Measurements from ENCODE around the gene SRSF5. TPM values are rescaled to one million over a fixed set of nuclear protein-coding genes. Genes with fewer than 3 reads are reported as not detected.

The SRSF5 gene
- total and polyA plus RNA-seq, 2 donors (not counting 3 experiments of a cell fraction or from before 2014, with no cell fraction given): 192 to 253 TPM

DNA sequence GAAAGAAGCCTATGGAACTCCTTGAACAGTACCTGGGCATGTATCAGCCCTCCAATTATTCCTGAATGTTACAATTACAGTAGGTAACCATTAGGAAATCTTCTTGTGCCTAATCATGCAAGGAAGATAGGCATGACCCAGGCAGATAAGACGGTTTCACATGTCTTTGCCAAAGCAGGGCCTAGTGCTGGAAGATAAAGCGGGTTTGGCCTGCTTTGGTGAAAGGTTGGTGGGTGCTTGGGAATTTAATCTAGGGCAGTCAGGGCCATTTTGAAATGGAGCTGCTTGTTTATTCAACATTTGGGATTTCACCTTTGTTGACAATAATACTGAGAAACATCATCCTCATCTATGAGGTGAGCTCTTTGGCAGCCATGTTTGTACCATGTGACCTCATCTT is 12.5 kb upstream of the SRSF5 start:
- ChIA-PET CTCF (interaction anchor here (0.6 to 0.7 kb wide), 2 partner anchors 108 to 247 kb away, joined by 3 read pairs; no protein-coding TSS in a partner anchor), POLR2A (no interaction called here)
- Histone ChIP-seq H3K9ac (replicated peaks; ENCODE audit: extremely low read depth, insufficient read depth, low read length) (no peak overlapping the region), H3K9me1 (replicated peaks; ENCODE audit: control insufficient read depth, extremely low read depth, insufficient read depth, low read length) (no peaks in the 10 kb centered on the region), H3K4me1 (ENCODE audit: control insufficient read depth, extremely low read depth, insufficient read depth, low read length) (no peaks in the 10 kb centered on the region), H3K27me3 (ENCODE audit: control insufficient read depth in 2 of 2, insufficient read depth in 2 of 2, low read length in 2 of 2) (no peaks in the 10 kb centered on the region), H3K79me2 (ENCODE audit: control insufficient read depth, insufficient read depth, low read length) (no peaks in the 10 kb centered on the region), H3K4me3 (replicated peaks in 1 of 3; ENCODE audit: insufficient read depth in 1 of 3, low read depth in 1 of 3, low read length in 3 of 3) (no peak overlapping the region), H3K9me3 (replicated peaks; ENCODE audit: control insufficient read depth, insufficient read depth, low read length) (no peaks in the 10 kb centered on the region), H3K4me2 (ENCODE audit: insufficient read depth, low read length) (no peak overlapping the region), H3K27ac (ENCODE audit: insufficient read depth, low read depth, low read length) (no peak overlapping the region), H3K36me3 (ENCODE audit: control insufficient read depth in 2 of 2, extremely low read depth in 1 of 2, insufficient read depth in 2 of 2, low read length in 2 of 2) (no peaks in the 10 kb centered on the region), H2AFZ (ENCODE audit: low read depth, low read length) (no peak overlapping the region), H4K20me1 (replicated peaks; ENCODE audit: control insufficient read depth, extremely low read depth, insufficient read depth, low read length) (no peaks in the 10 kb centered on the region)
- BruUV-seq (replicated peaks): no TSS peak
- no peak for TF ChIP-seq CTCF (IDR thresholded peaks at IDR 0.05; ENCODE audit: extremely low read depth in 1 of 2, insufficient read depth in 1 of 2, low read depth in 1 of 2, low read length in 2 of 2)
- no peak for TF ChIP-seq MAX (IDR thresholded peaks at IDR 0.05; ENCODE audit: insufficient read depth, insufficient read length)
- TF ChIP-seq GATA2 (IDR thresholded peaks at IDR 0.05; ENCODE audit: insufficient read depth, insufficient read length, low read depth, low read length): no peak
- dilution Hi-C loops (cut with MboI; ENCODE audit: extremely low pct_ligation_motif_present, low sequenced_read_pairs) (no loop called here), intact Hi-C loops (cut with micrococcal nuclease) (no loop called here)
- FAIRE-seq (no peak), DNase-seq (ENCODE audit: low read depth, low spot score) (no peak)

DNA sequence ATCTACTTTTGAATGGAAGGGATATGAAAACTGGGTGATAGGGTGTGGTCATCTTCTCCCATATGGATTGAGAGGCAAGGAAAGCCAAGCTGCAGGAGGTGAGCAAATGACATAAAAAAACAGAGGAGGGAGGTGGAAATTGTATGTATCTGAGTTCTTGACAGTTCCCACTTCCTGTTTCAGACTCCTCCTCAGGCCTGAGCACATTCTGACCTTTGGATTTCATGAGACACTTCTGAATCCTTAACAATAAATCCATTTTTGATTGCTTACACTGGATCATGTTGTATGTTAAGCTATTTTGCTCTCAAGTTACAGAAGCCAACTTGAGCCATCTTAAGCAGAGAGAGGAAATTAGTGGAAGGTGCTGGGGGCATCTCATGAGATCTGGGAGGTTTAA is 11.6 kb upstream of the SRSF5 start:
- Histone ChIP-seq H3K9me3 (replicated peaks; ENCODE audit: control insufficient read depth, insufficient read depth, low read length) (no peaks in the 10 kb centered on the region), H3K27me3 (ENCODE audit: control insufficient read depth in 2 of 2, insufficient read depth in 2 of 2, low read length in 2 of 2) (no peaks in the 10 kb centered on the region), H3K4me2 (ENCODE audit: insufficient read depth, low read length) (no peak overlapping the region), H3K9ac (replicated peaks; ENCODE audit: extremely low read depth, insufficient read depth, low read length) (no peak overlapping the region), H2AFZ (ENCODE audit: low read depth, low read length) (no peak overlapping the region), H3K27ac (ENCODE audit: insufficient read depth, low read depth, low read length) (no peak overlapping the region), H3K4me3 (replicated peaks in 1 of 3; ENCODE audit: insufficient read depth in 1 of 3, low read depth in 1 of 3, low read length in 3 of 3) (no peak overlapping the region), H3K9me1 (replicated peaks; ENCODE audit: control insufficient read depth, extremely low read depth, insufficient read depth, low read length) (no peaks in the 10 kb centered on the region), H3K36me3 (ENCODE audit: control insufficient read depth in 2 of 2, extremely low read depth in 1 of 2, insufficient read depth in 2 of 2, low read length in 2 of 2) (no peaks in the 10 kb centered on the region), H3K4me1 (ENCODE audit: control insufficient read depth, extremely low read depth, insufficient read depth, low read length) (peaks cover 3% of the 10 kb centered on the region), H3K79me2 (ENCODE audit: control insufficient read depth, insufficient read depth, low read length) (no peaks in the 10 kb centered on the region), H4K20me1 (replicated peaks; ENCODE audit: control insufficient read depth, extremely low read depth, insufficient read depth, low read length) (no peaks in the 10 kb centered on the region)
- dilution Hi-C loops (cut with MboI; ENCODE audit: extremely low pct_ligation_motif_present, low sequenced_read_pairs) (no loop called here), intact Hi-C loops (cut with micrococcal nuclease) (no loop called here)
- POLR2A ChIA-PET: no interaction called here
- no TSS peak for BruUV-seq (replicated peaks)
- FAIRE-seq: no peak
- TF ChIP-seq POLR2AphosphoS5 (IDR thresholded peaks at IDR 0.05; ENCODE audit: insufficient read depth, low read depth, low read length) (no peak), FOS (IDR thresholded peaks at IDR 0.05; ENCODE audit: borderline replicate concordance, insufficient read depth, low read length) (no peak), MYC (IDR thresholded peaks at IDR 0.05; ENCODE audit: low read depth, low read length) (no peak), CTCF (IDR thresholded peaks at IDR 0.05; ENCODE audit: extremely low read depth in 1 of 2, insufficient read depth in 1 of 2, low read depth in 1 of 2, low read length in 2 of 2) (no peak), JUN (IDR thresholded peaks at IDR 0.05; ENCODE audit: borderline replicate concordance, insufficient read depth, insufficient read length, low read depth) (no peak), EZH2 (IDR thresholded peaks at IDR 0.05; ENCODE audit: borderline replicate concordance, low read depth, low read length, severe bottlenecking) (no peak), POLR2A (IDR thresholded peaks at IDR 0.05; ENCODE audit: low read depth, low read length) (no peak), MAX (IDR thresholded peaks at IDR 0.05; ENCODE audit: insufficient read depth, insufficient read length) (no peak), GATA2 (IDR thresholded peaks at IDR 0.05; ENCODE audit: insufficient read depth, insufficient read length, low read depth, low read length) (no peak)
- CTCF ChIA-PET: interaction anchor here (0.6 to 1.7 kb wide), 3 partner anchors 11 to 109 kb away, joined by 3 to 5 read pairs (median 3); no protein-coding TSS in a partner anchor
- no peak for DNase-seq (ENCODE audit: low read depth, low spot score)

Data from endothelial cell of umbilical vein (primary cell).